ENCODE results near the gene TSPAN3.

TSPAN3 gene

DNA sequence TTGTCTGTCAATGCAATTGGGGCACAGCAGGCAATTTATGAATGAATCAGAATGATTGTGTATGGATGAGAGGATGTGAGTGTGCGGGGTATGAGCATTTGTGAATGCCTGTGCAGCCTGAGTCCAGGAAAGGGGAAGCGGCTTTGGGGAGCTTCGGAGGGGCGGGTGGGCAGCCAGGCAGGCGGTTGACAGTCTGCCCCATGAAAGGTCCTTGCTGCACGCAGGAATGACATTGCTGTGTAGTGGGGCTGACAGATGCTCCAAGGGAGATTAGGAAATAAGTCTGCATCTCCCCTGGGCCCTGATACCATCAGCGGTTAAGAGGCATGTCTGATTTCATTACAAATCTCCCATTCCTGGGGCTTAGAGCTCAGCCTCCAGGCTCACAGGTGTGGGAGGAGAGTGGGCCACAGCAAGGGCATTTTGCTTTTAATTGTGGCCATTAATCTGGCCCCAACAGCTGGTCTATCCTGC lies 26.4 kb upstream of the TSPAN3 start:
- Mint-ChIP-seq H3K36me3 (no peaks in the 10 kb centered on the region), H3K27ac (no peak overlapping the region), H3K9me3 (no peaks in the 10 kb centered on the region), H3K27me3 (no peaks in the 10 kb centered on the region), H3K4me1 (peaks cover 13% of the 10 kb centered on the region), H3K4me3 (no peak overlapping the region)
- ATAC-seq (ENCODE audit: low read depth) (no peak), DNase-seq (ENCODE audit: low spot score in 2 of 2) (no peak)

DNA sequence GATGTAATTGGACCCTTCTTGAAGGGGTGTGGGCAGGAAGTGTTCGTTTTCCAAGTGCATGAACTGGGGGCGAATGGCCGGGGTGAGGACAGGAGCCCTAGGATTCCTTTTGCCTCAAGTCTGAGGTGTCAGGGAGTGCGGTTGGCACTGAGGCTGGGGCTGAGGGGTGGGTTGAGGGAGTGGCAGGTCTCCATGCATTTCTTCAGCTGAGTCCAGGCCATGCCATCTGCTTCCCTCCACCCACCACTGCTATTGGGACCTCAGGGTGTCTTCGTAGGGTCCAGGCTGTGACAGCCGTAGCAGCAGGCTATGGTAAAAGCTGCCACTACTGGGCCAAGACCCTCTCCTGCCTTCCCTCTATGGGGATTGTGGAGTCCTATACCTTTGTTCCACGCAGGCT lies 25.6 kb upstream of the TSPAN3 start:
- Mint-ChIP-seq H3K27me3 (no peaks in the 10 kb centered on the region), H3K27ac (no peak overlapping the region), H3K4me3 (no peak overlapping the region), H3K36me3 (no peaks in the 10 kb centered on the region), H3K4me1 (peaks cover 13% of the 10 kb centered on the region), H3K9me3 (no peaks in the 10 kb centered on the region)
- DNase-seq (ENCODE audit: low spot score in 2 of 2) (no peak), ATAC-seq (ENCODE audit: low read depth) (no peak)

DNA sequence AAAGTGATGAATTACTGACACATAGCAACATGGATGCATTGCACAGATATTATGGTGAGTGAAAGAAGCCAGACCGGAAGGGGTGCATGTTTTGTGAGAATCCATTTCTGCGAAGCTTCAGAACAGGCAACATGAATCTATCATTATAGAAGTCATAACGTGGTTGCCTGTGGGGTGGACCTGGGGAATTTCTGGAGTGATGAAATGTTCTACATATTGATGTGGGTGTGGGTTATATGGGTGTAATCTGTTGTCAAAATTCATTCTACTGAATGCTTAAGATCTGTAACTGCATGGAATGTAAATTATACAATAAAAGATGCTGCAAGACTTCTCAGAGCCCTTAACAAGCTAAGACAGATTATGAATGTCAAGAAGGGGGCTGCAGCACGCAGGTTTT lies 25.2 kb upstream of the TSPAN3 start:
- Mint-ChIP-seq H3K4me1 (peaks cover 13% of the 10 kb centered on the region), H3K36me3 (no peaks in the 10 kb centered on the region), H3K9me3 (no peaks in the 10 kb centered on the region), H3K4me3 (no peak overlapping the region), H3K27me3 (no peaks in the 10 kb centered on the region), H3K27ac (no peak overlapping the region)
- no peak for DNase-seq (ENCODE audit: low spot score in 2 of 2)
- no peak for ATAC-seq (ENCODE audit: low read depth)

DNA sequence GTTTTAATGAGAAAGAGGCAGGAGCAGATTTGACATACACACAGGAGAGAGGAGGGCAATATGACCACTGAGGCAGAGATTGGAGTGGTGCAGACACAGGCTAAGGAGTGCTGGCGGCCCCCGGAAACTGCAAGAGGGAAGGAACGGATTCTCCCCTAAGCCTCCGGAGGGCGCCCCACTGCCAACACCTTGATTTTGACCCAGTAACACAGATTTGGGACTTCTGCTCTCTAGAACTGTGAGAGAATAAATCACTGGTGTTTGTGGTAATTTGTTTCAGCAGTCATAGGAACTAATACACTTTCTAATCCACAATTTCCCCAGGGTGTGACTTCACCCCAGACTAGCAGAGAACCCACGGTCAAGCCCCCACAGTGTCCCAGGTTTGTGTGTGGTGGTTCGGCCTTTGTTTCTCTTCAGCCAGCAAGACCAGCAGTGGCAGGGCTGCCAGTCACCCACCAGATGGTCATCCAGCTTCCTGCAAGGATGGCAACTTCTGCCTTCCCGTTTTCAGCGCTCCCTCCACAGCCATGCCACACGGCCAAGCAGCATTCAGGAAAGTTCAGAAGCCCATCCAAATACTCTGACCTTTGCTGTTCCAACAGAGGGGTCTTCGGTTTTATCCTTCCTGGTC lies 23.6 kb upstream of the TSPAN3 start:
- DNase-seq (ENCODE audit: low spot score in 2 of 2), result no peak

DNA sequence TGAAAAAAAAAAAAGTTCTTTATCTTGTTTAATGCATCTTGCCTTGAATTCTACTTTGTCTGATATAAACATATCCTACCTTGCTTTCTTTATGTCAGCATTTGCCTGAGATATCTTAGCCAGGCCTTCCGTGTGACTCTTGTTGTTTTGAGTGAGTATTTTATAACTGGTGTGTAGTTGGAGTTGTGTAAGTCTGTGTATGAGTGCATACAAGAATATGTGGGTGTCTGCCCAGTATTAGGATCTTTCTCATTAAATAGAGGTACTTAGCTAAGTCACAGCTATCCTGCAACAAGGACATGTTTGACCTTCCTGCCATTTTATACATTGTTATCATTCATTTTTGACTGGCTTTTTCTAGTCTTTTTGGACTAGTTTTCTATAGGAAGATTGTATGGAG lies 22.5 kb upstream of the TSPAN3 start:
- Mint-ChIP-seq H3K36me3 (no peaks in the 10 kb centered on the region), H3K9me3 (no peaks in the 10 kb centered on the region), H3K4me1 (no peaks in the 10 kb centered on the region), H3K27ac (no peak overlapping the region), H3K4me3 (no peak overlapping the region), H3K27me3 (no peaks in the 10 kb centered on the region)
- DNase-seq (ENCODE audit: low spot score in 2 of 2), result no peak
- no peak for ATAC-seq (ENCODE audit: low read depth)

More for the DNA sequence above, 23.6 kb upstream of the TSPAN3 start:
- ATAC-seq (ENCODE audit: low read depth), result no peak
- Mint-ChIP-seq H3K4me3 (no peak overlapping the region), H3K9me3 (no peaks in the 10 kb centered on the region), H3K27me3 (no peaks in the 10 kb centered on the region), H3K4me1 (peaks cover 1% of the 10 kb centered on the region), H3K27ac (no peak overlapping the region), H3K36me3 (no peaks in the 10 kb centered on the region)

DNA sequence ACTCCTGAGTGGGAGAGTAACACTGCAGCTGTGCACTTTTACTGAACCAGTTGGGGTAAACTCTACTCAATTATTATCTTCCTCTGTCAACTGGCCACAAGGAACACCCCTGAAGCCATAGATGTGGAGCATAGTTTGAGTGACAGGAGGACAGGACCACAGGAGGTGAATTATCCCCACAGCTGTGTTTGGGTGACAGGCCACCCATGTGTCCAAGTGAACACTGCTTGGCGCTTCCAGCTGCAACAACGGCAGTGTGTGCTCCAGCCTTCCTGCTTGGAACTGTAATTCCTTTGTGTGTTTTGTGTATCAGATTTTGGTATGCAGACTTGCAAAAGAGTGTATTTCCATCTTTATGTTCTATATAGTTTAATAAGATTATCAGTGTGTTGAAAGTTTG lies 20.2 kb upstream of the TSPAN3 start:
- DNase-seq (ENCODE audit: low spot score in 2 of 2) (no peak), ATAC-seq (ENCODE audit: low read depth) (no peak)
- Mint-ChIP-seq H3K9me3 (no peaks in the 10 kb centered on the region), H3K4me3 (no peak overlapping the region), H3K36me3 (no peaks in the 10 kb centered on the region), H3K4me1 (peaks cover under 1% of the 10 kb centered on the region), H3K27ac (no peak overlapping the region), H3K27me3 (no peaks in the 10 kb centered on the region)

DNA sequence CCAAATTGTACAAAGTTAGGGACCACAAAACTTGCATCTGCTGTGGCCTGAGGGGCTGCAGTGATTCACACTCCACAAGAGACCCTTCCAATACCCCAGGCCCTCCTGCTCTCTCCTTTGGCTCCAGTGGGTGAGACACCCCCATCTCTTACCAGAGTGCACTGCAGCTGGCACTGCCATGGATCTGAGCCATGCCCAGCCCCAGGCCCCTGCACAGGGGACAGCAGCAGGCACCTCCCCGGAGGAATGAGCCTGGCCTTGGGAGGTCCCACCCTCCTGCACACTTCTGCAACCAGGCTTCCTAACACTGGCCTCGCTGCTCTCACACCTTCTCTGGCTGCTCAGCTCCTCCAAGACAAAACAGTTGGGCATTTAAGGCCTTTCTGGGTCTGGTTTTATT lies 16.3 kb upstream of the TSPAN3 start:
- H3K9me3 Mint-ChIP-seq, result no peaks in the 10 kb centered on the region
- H3K27me3 Mint-ChIP-seq, result no peaks in the 10 kb centered on the region
- H3K27ac Mint-ChIP-seq, result peak overlapping the region; percentile 60
- peaks cover 33% of the 10 kb centered on the region for H3K4me1 Mint-ChIP-seq
- ATAC-seq (ENCODE audit: low read depth) (no peak), DNase-seq (ENCODE audit: low spot score in 2 of 2) (no peak)
- H3K4me3 Mint-ChIP-seq, result no peak overlapping the region
- no peaks in the 10 kb centered on the region for H3K36me3 Mint-ChIP-seq

DNA sequence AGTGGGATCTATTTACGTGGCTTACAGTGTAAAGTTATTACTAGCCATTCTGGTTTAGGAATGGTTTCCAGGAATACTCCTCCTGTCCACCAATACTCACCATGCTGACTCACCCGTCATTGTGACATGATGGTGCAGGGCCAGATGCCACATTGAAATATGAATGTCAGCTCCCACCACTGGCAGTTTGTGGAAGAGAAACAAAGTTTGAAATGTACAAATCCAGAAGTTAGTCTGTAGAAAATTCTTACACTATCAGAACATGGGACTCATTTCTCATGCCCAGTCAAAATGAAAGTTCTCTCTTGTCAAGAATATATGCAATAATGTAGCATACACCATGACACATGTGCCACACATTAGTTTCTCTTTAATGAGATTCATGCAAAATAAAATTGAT lies 14.4 kb upstream of the TSPAN3 start:
- Mint-ChIP-seq H3K4me1 (peaks cover 42% of the 10 kb centered on the region), H3K27ac (peak overlapping the region; percentile 92), H3K36me3 (no peaks in the 10 kb centered on the region), H3K27me3 (no peaks in the 10 kb centered on the region), H3K4me3 (no peak overlapping the region), H3K9me3 (no peaks in the 10 kb centered on the region)
- DNase-seq (ENCODE audit: low spot score in 2 of 2) (no peak), ATAC-seq (ENCODE audit: low read depth) (no peak)

DNA sequence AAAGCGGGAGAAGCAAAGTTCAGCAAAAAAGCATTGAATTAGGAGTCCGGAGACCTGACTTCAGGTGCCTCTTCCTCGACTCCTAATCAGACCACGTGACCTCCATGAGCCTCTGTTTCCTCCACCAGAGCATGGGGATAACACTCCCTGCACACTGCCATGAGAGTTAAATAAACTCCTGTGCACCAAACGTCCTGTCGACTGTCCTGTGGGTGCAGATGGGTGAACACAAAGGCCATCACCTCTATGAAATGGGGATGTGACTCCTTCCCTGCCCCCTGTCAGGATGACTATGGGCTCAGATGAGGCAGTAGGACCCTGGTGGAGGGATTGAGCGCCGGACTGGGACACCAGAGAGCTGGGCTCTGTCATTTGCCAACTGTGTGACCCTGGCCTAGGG lies 13.5 kb upstream of the TSPAN3 start:
- Mint-ChIP-seq H3K4me1 (peaks cover 42% of the 10 kb centered on the region), H3K36me3 (no peaks in the 10 kb centered on the region)

DNA sequence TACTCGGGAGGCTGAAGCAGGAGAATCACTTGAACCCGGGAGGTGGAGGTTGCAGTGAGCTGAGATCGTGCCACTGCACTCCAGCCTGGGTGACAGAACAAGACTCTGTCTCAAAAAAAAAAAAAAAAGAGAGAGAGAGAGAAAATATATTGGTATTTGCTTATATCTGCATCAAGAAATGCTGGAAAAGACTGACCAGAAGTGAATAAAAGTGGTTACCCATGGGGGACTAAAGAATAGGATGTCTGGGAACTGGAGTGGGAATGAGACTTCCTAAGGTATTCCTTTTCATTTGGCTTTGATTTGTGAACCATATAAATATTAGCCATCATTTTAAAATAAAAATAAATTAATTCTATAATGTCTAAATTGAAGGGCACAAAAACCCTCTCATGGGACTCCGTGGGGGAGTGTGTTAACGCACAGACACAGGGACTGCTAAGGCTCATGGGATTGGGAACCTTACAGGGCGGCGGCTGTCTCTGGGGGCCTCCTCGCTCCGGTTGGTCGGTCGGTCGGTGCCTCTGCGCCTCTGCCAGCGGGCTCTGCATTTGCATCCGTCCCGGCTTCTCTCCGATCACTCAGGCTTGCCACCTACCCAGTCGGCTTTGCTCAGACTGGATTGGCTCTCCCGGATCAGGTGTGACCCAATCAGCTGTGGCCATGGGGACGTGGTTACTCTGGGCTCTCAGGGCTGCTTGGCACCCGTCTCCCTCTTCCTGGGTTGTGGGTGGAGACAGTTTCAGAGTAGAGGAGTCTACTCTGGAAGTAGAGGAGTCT lies 12.7 kb upstream of the TSPAN3 start:
- Mint-ChIP-seq H3K4me3 (peak overlapping the region; percentile 74), H3K27me3 (no peaks in the 10 kb centered on the region), H3K4me1 (peaks cover 42% of the 10 kb centered on the region), H3K9me3 (no peaks in the 10 kb centered on the region), H3K27ac (peak overlapping the region; percentile 92), H3K36me3 (no peaks in the 10 kb centered on the region)
- ATAC-seq (ENCODE audit: low read depth) (peak; percentile 98), DNase-seq (ENCODE audit: low spot score in 2 of 2) (peak; percentile 62 to 80)

More for the DNA sequence above, 13.5 kb upstream of the TSPAN3 start:
- no peaks in the 10 kb centered on the region for H3K9me3 Mint-ChIP-seq
- H3K27ac Mint-ChIP-seq, result peak overlapping the region; percentile 92
- ATAC-seq (ENCODE audit: low read depth) (no peak), DNase-seq (ENCODE audit: low spot score in 2 of 2) (no peak)
- no peak overlapping the region for H3K4me3 Mint-ChIP-seq
- H3K27me3 Mint-ChIP-seq, result no peaks in the 10 kb centered on the region

DNA sequence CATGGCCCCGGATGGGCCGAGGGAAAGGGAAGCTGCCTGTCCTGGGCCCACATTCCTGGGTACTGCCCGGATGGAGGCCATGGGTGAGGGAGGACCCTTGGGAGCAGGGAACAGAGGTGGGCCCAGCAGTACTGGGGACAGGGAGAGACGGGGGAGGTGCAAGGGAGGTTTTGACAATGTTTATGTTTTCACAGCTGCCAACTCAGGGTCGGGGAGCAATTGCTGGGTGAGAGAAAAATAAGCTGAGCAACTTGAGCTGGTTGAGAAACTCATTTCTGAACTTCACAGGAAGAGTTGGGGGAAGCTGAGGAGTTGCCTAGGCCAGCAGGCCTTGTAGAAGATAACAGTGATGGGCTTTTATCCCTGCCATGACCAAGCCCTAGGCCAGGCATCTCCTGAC lies 11.1 kb upstream of the TSPAN3 start:
- H3K9me3 Mint-ChIP-seq, result no peaks in the 10 kb centered on the region
- H3K36me3 Mint-ChIP-seq, result no peaks in the 10 kb centered on the region
- peak overlapping the region; percentile 92 for H3K27ac Mint-ChIP-seq
- ATAC-seq (ENCODE audit: low read depth) (no peak), DNase-seq (ENCODE audit: low spot score in 2 of 2) (no peak)
- peaks cover 46% of the 10 kb centered on the region for H3K4me1 Mint-ChIP-seq
- no peaks in the 10 kb centered on the region for H3K27me3 Mint-ChIP-seq
- H3K4me3 Mint-ChIP-seq, result no peak overlapping the region

DNA sequence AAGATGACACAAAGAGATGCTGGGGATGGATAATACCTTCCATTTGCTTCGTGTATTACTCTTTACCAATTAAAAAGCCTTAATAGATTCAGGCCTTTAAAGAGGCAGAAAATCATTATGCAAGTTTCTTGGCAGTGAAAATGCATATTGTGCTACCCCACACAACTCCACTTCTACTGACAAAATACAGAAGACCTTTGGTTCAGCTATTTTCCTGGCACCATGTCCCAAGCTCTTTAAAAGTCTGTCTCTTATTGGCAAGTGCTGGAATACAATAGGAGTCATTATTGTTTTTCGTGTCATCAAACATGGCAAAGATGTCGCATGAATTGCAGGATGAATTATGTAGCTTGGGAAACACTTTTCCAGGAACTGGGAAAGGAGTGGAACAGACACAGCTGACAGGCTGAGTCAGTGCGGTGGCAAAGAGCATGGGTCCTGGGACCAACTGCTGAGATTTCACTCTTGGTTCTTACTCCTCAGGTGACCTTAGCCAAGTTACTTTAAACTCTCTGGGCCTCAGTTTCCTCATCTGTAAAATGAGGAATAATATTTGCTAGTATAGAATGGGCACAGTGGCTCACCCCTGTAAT lies 5.5 kb upstream of the TSPAN3 start:
- Mint-ChIP-seq H3K36me3 (no peaks in the 10 kb centered on the region), H3K27me3 (no peaks in the 10 kb centered on the region), H3K27ac (no peak overlapping the region), H3K9me3 (no peaks in the 10 kb centered on the region), H3K4me3 (no peak overlapping the region), H3K4me1 (peaks cover 12% of the 10 kb centered on the region)
- DNase-seq (ENCODE audit: low spot score in 2 of 2) (no peak), ATAC-seq (ENCODE audit: low read depth) (no peak)

DNA sequence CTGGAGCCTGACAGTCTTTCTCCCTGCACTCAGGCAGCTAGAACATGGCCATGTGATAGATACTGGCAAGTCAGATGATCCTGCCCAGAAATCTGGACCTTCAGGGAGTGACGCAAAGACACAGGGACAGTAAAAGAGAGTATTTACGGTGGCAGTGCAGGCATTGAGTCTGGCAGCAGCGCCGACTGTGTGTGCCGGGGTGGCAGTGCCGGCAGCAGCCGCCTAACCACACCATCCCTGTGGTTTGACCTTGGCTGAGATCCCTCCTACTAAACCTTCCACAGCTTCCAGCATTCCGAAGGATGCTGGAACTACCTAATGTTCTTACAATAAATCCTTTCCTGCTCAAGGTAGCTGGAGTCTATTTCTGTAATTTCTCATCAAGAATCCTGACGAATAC lies 4.6 kb upstream of the TSPAN3 start:
- H3K36me3 Mint-ChIP-seq, result no peaks in the 10 kb centered on the region
- H3K9me3 Mint-ChIP-seq, result no peaks in the 10 kb centered on the region
- H3K4me1 Mint-ChIP-seq, result peaks cover 15% of the 10 kb centered on the region
- DNase-seq (ENCODE audit: low spot score in 2 of 2) (no peak), ATAC-seq (ENCODE audit: low read depth) (no peak)
- no peaks in the 10 kb centered on the region for H3K27me3 Mint-ChIP-seq
- no peak overlapping the region for H3K27ac Mint-ChIP-seq
- H3K4me3 Mint-ChIP-seq, result no peak overlapping the region

DNA sequence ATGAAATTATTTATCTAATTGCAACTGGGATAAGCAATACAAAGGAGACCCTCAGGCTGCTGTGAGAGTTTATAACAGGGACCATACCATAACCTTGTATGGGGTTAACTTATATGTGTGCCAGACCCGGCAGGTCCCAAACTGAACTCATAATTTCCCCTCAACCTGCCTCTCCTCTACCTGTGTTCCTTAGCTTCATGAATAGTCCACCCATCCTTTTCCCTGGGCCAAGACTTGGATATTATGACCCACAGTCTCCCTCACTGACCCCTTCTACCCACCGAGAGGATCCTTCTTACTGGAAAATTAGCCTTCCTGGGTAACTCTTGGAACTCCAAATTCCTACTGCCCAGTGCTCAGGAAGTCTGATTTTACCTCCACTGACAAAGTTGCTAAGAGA lies 3.4 kb upstream of the TSPAN3 start:
- Mint-ChIP-seq H3K9me3 (no peaks in the 10 kb centered on the region), H3K4me3 (no peak overlapping the region), H3K36me3 (peaks cover 4% of the 10 kb centered on the region), H3K4me1 (peaks cover 21% of the 10 kb centered on the region), H3K27me3 (no peaks in the 10 kb centered on the region), H3K27ac (no peak overlapping the region)
- ATAC-seq (ENCODE audit: low read depth), result no peak
- no peak for DNase-seq (ENCODE audit: low spot score in 2 of 2)

Measured in memory B cell (primary cell).